Stimulated activated CD8-positive, alpha-beta memory T cell treated with anti-CD3 and anti-CD28 coated beads, Interleukin-7, amount 100 ng/mL, for 24 hours (primary cell): ENCODE data around the gene PCDH19.
"Not testable (repeated sequence)": the region's sequence is repeated elsewhere in the genome, so short reads cannot be mapped to it uniquely, and the experiment has no call there.

Experiments used
- DNase-seq: peaks from one replicate; pipeline ENCODE4 v3.0.0-alpha.2; 2020; ENCODE audit warnings: low read depth

PCDH19 gene, protein sequence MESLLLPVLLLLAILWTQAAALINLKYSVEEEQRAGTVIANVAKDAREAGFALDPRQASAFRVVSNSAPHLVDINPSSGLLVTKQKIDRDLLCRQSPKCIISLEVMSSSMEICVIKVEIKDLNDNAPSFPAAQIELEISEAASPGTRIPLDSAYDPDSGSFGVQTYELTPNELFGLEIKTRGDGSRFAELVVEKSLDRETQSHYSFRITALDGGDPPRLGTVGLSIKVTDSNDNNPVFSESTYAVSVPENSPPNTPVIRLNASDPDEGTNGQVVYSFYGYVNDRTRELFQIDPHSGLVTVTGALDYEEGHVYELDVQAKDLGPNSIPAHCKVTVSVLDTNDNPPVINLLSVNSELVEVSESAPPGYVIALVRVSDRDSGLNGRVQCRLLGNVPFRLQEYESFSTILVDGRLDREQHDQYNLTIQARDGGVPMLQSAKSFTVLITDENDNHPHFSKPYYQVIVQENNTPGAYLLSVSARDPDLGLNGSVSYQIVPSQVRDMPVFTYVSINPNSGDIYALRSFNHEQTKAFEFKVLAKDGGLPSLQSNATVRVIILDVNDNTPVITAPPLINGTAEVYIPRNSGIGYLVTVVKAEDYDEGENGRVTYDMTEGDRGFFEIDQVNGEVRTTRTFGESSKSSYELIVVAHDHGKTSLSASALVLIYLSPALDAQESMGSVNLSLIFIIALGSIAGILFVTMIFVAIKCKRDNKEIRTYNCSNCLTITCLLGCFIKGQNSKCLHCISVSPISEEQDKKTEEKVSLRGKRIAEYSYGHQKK (N-terminal part only)

DNA sequence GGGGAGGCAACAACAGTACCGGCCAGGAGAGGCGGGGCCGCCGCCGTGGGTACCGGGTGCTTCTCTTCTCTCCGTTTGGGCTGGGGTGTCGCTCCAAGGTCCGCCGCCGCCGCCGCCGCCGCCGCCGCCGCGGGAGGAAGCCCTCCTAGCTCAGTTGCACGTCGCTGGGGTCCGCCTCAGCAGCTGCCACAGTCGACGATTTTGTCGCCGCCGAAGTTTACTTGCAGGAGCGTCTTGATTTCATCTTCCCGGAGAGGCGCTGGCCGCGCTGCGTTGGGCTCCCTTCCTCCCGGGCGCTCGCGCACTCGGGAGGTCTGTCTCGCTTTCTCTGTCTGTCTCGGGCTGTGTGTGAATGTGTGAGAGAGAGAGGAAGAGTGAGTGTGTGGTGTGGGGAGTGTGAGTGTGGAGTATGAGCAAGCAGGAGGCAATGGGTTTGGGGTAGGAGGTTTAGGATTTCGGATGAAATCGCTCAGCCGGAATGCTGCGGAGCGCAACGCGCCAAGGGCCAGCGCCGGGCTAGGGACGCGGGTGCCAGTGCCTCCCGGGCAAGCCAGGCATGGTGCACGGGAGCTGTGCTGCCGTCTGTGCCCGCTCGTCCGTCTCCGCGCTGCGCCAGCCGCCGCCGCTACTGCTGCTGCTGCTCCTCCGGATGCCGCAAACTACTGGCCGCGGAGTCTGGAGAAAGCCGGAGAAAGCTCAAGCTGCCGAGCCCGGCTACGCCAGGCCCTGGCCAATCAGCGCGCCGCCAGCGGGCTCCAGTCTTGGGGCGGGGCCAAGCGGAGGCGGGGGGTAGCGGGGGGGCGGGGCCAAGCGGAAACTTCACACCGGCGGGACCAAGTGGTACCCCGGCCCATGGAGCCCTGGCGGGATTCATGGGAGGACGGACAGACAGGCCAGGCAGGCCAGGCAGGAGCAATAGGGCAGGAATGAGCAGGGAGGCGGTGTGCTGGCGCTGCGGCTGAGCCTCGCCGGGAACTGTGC lies at the start of gene PCDH19:
TSS of gene PCDH19 (minus strand) at position 664 of the 981 bp plus-strand sequence. CDS start 1,676 bp downstream, outside the sequence.
- no peak for DNase-seq

- no peak for DNase-seq
Observed at GRCh38 chrX:100449696-100450608, 39.9 kb upstream of the PCDH19 start.

DNA sequence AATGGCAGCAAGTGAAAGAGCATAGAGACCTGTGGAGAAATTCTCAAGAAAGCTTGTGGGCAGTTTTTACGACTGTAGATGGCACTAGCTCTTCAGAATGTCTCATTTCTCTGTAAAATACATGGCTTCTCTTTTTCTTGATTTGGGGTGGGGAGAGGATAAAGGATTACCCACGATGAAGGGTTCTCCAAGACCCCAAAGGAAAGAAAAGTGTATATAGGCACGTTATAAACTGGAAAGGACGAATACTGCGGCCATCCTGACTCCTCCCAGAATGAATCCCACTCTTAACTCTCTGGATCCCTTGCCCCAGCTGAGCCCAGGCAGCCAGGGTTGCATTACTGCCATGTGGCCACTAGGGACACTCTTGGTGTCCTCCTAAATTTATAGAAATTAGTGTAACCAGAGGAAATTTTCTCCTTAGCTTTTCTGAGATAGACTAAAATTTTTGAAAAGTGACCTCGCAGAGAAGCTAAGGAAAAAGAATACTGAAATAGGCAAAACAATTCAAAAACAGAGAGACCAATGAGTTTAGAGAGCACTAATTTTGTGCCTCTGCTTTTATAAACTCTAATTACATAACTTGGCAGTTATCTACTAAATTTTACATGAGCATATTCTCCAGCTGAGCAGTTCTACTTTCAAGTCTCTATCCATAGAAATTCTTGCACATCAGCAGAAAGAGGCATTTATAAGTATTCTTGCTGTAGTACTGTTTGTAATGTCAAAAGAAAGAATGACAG lies 37.8 kb upstream of the PCDH19 start:
- no peak for DNase-seq

DNA sequence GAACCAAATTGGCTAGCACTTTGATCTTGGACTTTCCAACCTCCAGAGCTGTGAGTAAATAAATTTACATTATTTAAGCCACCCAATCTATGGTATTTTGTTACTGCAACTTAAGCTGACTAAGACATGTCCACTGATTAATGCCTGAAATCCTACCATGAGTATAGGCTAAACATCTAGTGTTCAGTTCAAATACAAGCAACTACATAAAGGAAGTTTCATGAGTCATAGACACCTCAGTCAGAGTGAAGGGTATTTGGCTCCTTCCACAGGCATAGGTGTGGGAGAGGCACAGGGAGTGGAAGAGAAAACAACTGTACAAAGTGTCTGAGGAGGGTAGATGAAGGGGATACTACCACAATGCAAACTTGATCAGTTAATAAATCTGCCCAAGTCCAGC lies 35.5 kb upstream of the PCDH19 start:
- no peak for DNase-seq

GRCh38 chrX:100441321-100441720 lies 31.2 kb upstream of the PCDH19 start:
- DNase-seq, result not testable (repeated sequence)

DNA sequence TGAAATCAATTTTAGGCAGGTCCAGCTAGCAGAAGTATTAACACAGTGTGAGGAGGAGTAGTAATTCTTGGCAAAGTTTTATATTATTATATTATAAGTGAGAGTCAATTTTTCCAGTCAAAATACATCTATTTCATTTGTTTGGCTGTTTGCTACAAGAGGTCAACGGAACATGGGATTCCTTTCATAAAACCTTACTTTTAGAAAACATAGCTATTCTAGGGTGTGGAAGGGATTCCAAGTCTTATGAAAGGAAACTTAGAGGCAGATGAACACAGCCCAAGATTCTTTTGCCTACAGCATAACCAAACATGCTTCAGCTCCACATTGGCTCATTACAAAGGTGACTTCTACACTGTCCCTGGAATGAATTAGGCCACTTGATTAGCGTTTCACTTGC lies 29.9 kb upstream of the PCDH19 start:
- no peak for DNase-seq

DNA sequence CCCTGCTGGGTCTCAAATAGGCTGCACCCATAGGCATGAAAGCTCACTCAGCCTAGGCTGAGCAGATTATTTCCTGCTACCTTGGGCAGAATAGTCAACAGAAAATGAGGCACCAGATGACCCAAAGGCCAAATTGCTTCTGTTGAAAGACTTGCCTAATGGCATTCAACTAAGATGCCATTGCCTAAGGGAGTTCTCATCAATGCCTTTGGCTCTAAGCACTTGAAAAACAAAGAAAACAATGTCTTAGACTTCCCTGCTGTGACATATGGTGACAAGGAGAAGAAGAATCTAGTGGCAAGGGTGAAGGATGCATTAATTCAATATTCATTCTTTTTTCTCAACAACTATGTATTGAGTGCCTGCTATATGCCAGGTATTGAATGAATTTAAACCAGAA lies 25.7 kb upstream of the PCDH19 start:
- no peak for DNase-seq

GRCh38 chrX:100424012-100424411 lies 13.9 kb upstream of the PCDH19 start:
- DNase-seq, result no peak

GRCh38 chrX:100418556-100418955 lies 8.5 kb upstream of the PCDH19 start:
- DNase-seq, result no peak

- DNase-seq, result no peak
Observed at GRCh38 chrX:100417681-100418080, 7.6 kb upstream of the PCDH19 start.

GRCh38 chrX:100413229-100413628 lies 3.2 kb upstream of the PCDH19 start:
- DNase-seq, result no peak

GRCh38 chrX:100411802-100412715 lies 2.0 kb upstream of the PCDH19 start:
- DNase-seq, result no peak

DNA sequence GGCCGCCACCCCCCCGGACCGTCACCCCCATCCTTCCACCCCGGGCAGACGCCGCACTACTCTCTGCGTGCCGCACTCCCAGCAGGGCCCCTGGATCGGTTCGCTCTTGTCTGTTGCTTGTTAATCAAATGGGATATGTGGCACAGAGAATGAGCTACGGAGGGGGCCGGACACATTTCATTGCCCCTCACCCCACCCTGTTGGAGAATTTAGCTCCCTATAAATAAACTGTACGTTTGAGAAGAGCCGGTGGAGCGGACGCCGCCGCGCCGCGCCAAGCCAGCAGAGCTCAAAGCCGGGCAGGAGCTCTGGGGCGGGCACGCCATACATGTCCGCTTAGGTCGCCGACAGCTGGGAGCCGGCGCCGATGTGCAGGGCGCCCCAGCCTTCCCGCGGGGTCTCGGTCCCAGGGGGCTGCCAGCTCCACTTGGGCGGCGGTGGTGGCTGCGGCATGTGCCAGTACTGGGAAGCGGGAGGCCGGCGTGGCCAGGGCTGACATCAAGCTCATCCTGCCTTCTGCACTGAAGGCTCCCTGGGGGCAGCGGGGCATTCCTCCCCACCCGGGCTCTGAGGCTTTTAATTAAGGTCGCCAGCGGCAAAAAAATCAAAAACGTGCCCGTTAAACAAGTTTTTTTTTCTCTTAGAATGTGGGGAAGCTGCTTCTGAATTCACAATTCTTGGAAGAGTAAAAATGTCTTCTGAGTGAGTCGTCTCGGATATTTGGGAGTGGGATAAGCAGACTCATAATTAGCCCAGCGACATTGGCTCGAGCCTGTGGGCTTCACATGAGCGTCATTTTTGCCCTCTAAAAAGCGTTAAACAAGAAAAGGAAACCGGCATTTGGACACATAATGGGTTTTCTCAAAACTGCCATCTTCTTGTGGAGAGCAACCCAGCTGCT lies 1.1 kb upstream of the PCDH19 start:
- no peak for DNase-seq

DNA sequence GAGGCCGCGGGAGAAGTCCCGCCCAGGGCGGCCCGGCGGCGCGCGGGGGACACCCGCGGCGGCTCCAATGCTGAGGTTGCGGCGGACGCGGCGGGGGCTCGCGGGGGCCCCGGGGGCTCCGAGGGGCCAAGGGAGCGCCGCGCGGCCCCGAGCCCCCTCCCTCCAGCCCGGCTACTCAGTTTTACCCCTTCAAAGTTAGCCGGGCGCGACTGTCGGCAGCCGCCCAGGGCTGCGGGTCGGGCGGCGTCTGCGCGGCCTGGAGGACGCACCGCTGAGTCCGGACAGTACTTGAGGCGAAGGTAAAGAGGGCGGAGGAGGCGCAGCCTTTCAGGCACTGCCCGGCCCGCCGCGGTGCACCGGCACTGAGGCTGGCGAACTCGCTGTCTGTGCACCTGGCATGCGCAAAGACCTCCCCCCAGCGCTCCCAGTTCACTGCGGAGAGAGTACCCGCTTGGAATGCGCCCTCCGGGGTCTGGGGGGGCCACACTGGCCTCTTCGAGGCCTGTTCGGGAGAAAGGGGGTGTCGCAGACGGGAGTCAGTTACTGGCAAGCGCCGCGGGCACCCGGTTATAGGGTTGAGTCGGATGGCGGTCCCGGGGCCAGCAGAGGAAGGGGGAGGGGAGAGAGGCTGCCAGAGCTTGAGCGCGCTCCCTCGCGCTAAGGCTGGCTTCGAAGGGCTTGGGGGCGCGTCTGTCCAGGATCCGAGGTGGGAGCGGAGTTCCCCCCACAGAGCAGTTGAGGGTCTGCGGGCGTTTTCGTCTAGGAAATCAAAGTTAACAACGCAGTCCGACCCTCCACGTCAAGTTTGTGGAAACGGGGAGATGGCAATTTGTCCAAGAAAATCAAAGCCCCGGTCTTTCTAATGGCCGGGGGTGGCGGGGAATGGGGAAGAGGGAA lies 1.1 kb downstream of the PCDH19 start:
- no peak for DNase-seq

- DNase-seq, result no peak
Observed at GRCh38 chrX:100407784-100408712, 2.0 kb downstream of the PCDH19 start.
